T-helper 1 cell treated with Interleukin-12 subunit alpha and Interleukin-12 subunit beta and Interleukin-4 antibody, amounts not matched to agents 30 ng/mL and 1 ng/mL, for 36 hours (primary cell): ENCODE measurements around the gene KLF11. TPM values are rescaled to one million over a fixed set of nuclear protein-coding genes. Genes with fewer than 3 reads are reported as not detected.
"Not testable (repeated sequence)": the region's sequence is repeated elsewhere in the genome, so short reads cannot be mapped to it uniquely, and the experiment has no call there.

ENCODE experiments used
- intact Hi-C: fragments of 100-400 bp; cut with micrococcal nuclease; formaldehyde crosslinking; loops from one replicate; pipeline ENCODE4 v1.15.1; 2024
- total RNA-seq: library from RNA; stranded (reverse); gene quantifications from 2 replicates; pipeline ENCODE4 v1.2.3, GENCODE V29; 2022

The KLF11 gene
- total RNA-seq, 1 donor from 2014 or later: 10.9 TPM

GRCh38 chr2:10022966-10023662, 20.2 kb upstream of the KLF11 start:
- intact Hi-C loops: no loop called here

GRCh38 chr2:10026940-10027569, 16.3 kb upstream of the KLF11 start:
- intact Hi-C loops: no loop called here

GRCh38 chr2:10027660-10028330, 15.6 kb upstream of the KLF11 start:
- intact Hi-C loops: no loop called here

GRCh38 chr2:10028407-10028987, 14.9 kb upstream of the KLF11 start:
- intact Hi-C loops: no loop called here

GRCh38 chr2:10028988-10029874, 14.1 kb upstream of the KLF11 start:
- intact Hi-C loops: loop anchor here (1.0 kb wide), 2 partner anchors 13 to 45 kb away; no protein-coding TSS in a partner anchor

- intact Hi-C loops: loop anchor here (1.0 kb wide), 2 partner anchors 12 to 46 kb away; no protein-coding TSS in a partner anchor
These were observed 13.5 kb upstream of the KLF11 start for GRCh38 chr2:10029875-10030223.

GRCh38 chr2:10030311-10030736, 13.0 kb upstream of the KLF11 start:
- intact Hi-C loops: no loop called here

- intact Hi-C loops: not testable (repeated sequence)
These were observed 12.6 kb upstream of the KLF11 start for GRCh38 chr2:10030798-10031197.

GRCh38 chr2:10031886-10032745, 11.2 kb upstream of the KLF11 start:
- intact Hi-C loops: no loop called here

- intact Hi-C loops: no loop called here
These were observed 10.6 kb upstream of the KLF11 start for GRCh38 chr2:10032746-10033105.

- intact Hi-C loops: no loop called here
These were observed 9.9 kb upstream of the KLF11 start for GRCh38 chr2:10033251-10034006.

- intact Hi-C loops: no loop called here
These were observed 8.9 kb upstream of the KLF11 start for GRCh38 chr2:10034333-10035052.

GRCh38 chr2:10035053-10035422, 8.3 kb upstream of the KLF11 start:
- intact Hi-C loops: no loop called here

- intact Hi-C loops: no loop called here
These were observed 7.7 kb upstream of the KLF11 start for GRCh38 chr2:10035633-10036032.

- intact Hi-C loops: no loop called here
These were observed 7.1 kb upstream of the KLF11 start for GRCh38 chr2:10036095-10036884.

GRCh38 chr2:10038123-10038522, 5.2 kb upstream of the KLF11 start:
- intact Hi-C loops: no loop called here

GRCh38 chr2:10038716-10039115, 4.6 kb upstream of the KLF11 start:
- intact Hi-C loops: no loop called here
